Measurements from ENCODE around the gene TMEM181.
A peak's percentile ranks its signal among the peaks of the same experiment; 100 is the strongest.
"Not testable (repeated sequence)": the region's sequence is repeated elsewhere in the genome, so short reads cannot be mapped to it uniquely, and the experiment has no call there.

Gene TMEM181

GRCh38 chr6:158642097-158642601 lies 82.3 kb downstream of the TMEM181 start:
- DNase-seq, result no peak

- DNase-seq, result no peak
These were observed 83.9 kb downstream of the TMEM181 start for GRCh38 chr6:158643836-158644230.

GRCh38 chr6:158644231-158645063 lies 84.6 kb downstream of the TMEM181 start, which contains the start of gene DYNLT1:
TSS of gene DYNLT1 (minus strand) at chr6:158644743. CDS start at chr6:158644708, 35 bp downstream.
- peak; percentile 92 for DNase-seq

- DNase-seq, result no peak
These were observed 85.5 kb downstream of the TMEM181 start for GRCh38 chr6:158645064-158646022.

- no peak for DNase-seq
These were observed 86.4 kb downstream of the TMEM181 start for GRCh38 chr6:158646023-158646910.

- no peak for DNase-seq
These were observed 87.6 kb downstream of the TMEM181 start for GRCh38 chr6:158647501-158647900.

- no peak for DNase-seq
These were observed 88.8 kb downstream of the TMEM181 start for GRCh38 chr6:158648682-158649131.

GRCh38 chr6:158649289-158650143 lies 89.6 kb downstream of the TMEM181 start, which contains the start of gene SYTL3:
TSS of gene SYTL3 (plus strand) at chr6:158650054. CDS start at chr6:158663269, 13,215 bp downstream.
- DNase-seq, result peak; percentile 85

GRCh38 chr6:158651981-158652737 lies 92.3 kb downstream of the TMEM181 start:
- DNase-seq, result not testable (repeated sequence)

- DNase-seq, result no peak
These were observed 93.9 kb downstream of the TMEM181 start for GRCh38 chr6:158653577-158654354.

GRCh38 chr6:158654498-158654897 lies 94.6 kb downstream of the TMEM181 start:
- DNase-seq, result peak; percentile 87

GRCh38 chr6:158654960-158655489 lies 95.1 kb downstream of the TMEM181 start:
- DNase-seq, result peak; percentile 89

- DNase-seq, result peak; percentile 94
These were observed 95.9 kb downstream of the TMEM181 start for GRCh38 chr6:158655569-158656450.

GRCh38 chr6:158656986-158657385 lies 97.1 kb downstream of the TMEM181 start:
- not testable (repeated sequence) for DNase-seq

- DNase-seq, result peak; percentile 89
These were observed 100.5 kb downstream of the TMEM181 start for GRCh38 chr6:158660333-158660754.

- DNase-seq, result peak; percentile 63
These were observed 101.3 kb downstream of the TMEM181 start for GRCh38 chr6:158661156-158661685.

GRCh38 chr6:158662607-158662953 lies 102.7 kb downstream of the TMEM181 start:
- DNase-seq, result no peak
